Astrocyte (in vitro differentiated cells and primary cell): ENCODE results near the gene UVRAG.

Experiments used
- CTCF ChIP-seq: IDR thresholded peaks from 2 replicates; pipeline ENCODE4 v1.5.1; 2011; ENCODE audit warnings: low read depth, mild to moderate bottlenecking, inconsistent platforms, low read length, moderate library complexity; ENCODE audit not compliant: insufficient read depth
- EZH2 ChIP-seq: IDR thresholded peaks from 2 replicates; pipeline ENCODE4 v1.6.1; 2012; ENCODE audit warnings: mild to moderate bottlenecking, low read length, inconsistent platforms; ENCODE audit not compliant: insufficient read depth

- TF ChIP-seq CTCF: no peak
- TF ChIP-seq EZH2: no peak
These were observed 93.0 kb downstream of the UVRAG start for GRCh38 chr11:75907906-75908527.
